GM13976 (cell line): ENCODE measurements around the gene EIF5B.
"Not testable (repeated sequence)": the region's sequence is repeated elsewhere in the genome, so short reads cannot be mapped to it uniquely, and the experiment has no call there.

Source experiments
- DNase-seq: peaks from one replicate; pipeline ENCODE4 v3.0.0; 2012; ENCODE audit warnings: low spot score
- in situ Hi-C: fragments of 300-500 bp; cut with MboI; formaldehyde crosslinking; loops from one replicate; pipeline ENCODE4 v1.12.0; 2022; ENCODE audit warnings: low sequenced_read_pairs, mixed read lengths, inconsistent platforms; ENCODE audit not compliant: unreplicated experiment
- TF ChIP-seq, protein P1 (sequence below): IDR thresholded peaks from 2 replicates; pipeline ENCODE4 v1.5.1; 2012; ENCODE audit warnings: borderline replicate concordance, mild to moderate bottlenecking; ENCODE audit not compliant: insufficient read depth; ENCODE audit errors: extremely low read depth, missing control alignments, control extremely low read depth

EIF5B gene

GRCh38 chr2:99348173-99348572 is 11.0 kb downstream of the EIF5B start:
- TF ChIP-seq, protein P1, sequence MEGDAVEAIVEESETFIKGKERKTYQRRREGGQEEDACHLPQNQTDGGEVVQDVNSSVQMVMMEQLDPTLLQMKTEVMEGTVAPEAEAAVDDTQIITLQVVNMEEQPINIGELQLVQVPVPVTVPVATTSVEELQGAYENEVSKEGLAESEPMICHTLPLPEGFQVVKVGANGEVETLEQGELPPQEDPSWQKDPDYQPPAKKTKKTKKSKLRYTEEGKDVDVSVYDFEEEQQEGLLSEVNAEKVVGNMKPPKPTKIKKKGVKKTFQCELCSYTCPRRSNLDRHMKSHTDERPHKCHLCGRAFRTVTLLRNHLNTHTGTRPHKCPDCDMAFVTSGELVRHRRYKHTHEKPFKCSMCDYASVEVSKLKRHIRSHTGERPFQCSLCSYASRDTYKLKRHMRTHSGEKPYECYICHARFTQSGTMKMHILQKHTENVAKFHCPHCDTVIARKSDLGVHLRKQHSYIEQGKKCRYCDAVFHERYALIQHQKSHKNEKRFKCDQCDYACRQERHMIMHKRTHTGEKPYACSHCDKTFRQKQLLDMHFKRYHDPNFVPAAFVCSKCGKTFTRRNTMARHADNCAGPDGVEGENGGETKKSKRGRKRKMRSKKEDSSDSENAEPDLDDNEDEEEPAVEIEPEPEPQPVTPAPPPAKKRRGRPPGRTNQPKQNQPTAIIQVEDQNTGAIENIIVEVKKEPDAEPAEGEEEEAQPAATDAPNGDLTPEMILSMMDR: no peak
- in situ Hi-C loops: loop anchor here (10.0 kb wide), 1 partner anchor 137 kb away; no protein-coding TSS in a partner anchor
- peak; percentile 34 for DNase-seq

DNA sequence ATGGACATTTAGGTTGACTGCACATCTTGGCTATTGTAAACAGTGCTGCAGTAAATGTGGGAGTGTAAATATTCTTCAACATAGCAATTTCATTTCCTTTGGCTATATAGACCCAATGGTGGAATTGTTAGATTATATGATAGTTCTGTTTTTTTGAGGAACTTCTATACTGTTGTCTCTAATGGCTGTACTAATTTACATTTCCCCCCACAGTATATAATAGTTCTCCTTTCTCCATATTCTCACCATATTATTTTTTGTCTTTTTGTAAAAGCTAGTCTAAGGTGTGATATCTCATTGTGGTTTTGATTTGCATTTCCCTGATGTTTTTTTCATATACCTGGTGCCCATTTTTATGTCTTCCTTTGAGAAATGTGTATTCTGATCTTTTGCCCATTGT is 13.0 kb downstream of the EIF5B start:
- no peak for DNase-seq
- TF ChIP-seq, protein P1: no peak
- in situ Hi-C loops: no loop called here

DNA sequence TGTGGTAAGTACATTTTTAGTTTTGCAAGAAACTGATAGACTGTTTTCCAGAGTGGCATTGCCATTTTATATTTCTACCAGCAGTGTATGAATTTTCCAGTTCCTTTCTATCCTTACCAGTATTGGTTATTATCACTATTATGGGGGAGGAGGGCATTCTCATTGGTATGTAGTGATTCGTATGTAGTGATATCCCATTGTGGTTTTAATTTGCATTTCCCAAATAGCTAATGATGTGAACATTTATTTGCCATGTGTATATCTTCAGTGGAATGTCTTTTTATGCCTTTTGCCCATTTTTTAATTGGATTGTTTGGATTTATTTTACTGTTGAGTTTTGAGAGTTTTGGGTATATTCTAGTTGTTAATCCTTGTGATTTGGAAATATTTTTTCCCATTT is 16.9 kb downstream of the EIF5B start:
- no peak for DNase-seq
- TF ChIP-seq, protein P1: no peak
- in situ Hi-C loops: no loop called here

DNA sequence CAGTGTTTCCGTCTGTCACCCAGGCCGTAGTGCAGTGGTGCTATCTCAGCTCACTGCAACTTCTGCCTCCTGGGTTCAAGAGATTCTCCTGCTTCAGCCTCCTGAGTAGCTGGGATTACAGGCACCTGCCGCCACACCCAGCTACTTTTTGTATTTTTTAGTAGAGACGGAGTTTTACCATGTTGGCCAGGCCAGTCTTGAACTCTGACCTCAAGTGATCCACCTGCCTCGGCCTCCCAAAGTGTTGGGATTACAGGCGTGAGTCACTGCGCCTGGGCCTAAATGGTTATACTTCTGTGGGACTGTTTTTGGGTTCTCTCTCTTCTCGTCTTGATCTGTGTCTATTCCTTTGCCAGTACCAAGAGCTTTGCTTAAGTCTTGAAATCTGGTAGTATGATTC is 17.6 kb downstream of the EIF5B start:
- in situ Hi-C loops, DNase-seq: not testable (repeated sequence)

DNA sequence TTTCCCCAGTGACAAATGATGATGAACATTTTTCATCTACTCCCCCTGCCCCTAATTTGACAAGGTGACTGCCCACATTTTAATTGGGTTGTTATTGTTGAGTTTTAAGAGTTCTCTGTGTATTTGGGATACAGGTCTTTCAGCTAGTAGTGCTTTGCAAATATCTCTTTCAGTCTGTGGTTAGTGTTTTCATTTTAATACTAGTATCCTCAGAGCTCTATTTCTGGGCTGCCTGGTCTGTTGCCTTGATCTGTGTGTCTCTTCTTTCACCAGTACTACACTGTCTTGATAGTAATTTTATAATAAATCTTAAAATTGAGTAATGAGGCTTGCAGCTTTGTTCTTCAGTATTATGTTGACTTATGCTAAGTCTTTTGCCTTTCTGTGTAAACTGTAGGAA is 19.7 kb downstream of the EIF5B start:
- DNase-seq: no peak
- TF ChIP-seq, protein P1: no peak
- in situ Hi-C loops: no loop called here

- TF ChIP-seq, protein P1: no peak
- no peak for DNase-seq
- in situ Hi-C loops: no loop called here
These were observed 28.5 kb downstream of the EIF5B start for GRCh38 chr2:99365661-99366060.

- in situ Hi-C loops, DNase-seq: not testable (repeated sequence)
These were observed 31.7 kb downstream of the EIF5B start for GRCh38 chr2:99368854-99369253.

DNA sequence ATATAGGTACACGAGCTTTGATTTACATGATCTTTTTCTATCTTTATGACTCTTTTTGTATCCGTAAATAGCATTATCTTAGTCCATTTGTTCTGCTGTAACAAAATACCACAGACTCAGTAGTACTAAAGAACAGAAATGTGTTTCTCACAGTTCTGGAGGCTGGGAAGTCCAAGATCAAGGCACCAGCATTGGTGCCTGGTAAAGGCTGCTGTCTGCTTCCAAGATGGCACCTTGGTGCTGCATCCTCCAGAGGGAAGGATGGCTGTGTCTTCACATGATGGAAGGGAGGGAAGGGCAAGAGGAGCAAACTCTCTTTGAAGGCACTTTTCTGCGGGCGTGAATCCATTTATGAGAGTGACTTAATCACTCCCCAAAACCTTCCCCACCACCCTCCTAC is 36.0 kb downstream of the EIF5B start:
- in situ Hi-C loops: no loop called here
- DNase-seq: no peak
- TF ChIP-seq, protein P1: no peak
